Measurements from ENCODE around the gene NSG2.
A peak's percentile ranks its signal among the peaks of the same experiment; 100 is the strongest.

The NSG2 gene

DNA sequence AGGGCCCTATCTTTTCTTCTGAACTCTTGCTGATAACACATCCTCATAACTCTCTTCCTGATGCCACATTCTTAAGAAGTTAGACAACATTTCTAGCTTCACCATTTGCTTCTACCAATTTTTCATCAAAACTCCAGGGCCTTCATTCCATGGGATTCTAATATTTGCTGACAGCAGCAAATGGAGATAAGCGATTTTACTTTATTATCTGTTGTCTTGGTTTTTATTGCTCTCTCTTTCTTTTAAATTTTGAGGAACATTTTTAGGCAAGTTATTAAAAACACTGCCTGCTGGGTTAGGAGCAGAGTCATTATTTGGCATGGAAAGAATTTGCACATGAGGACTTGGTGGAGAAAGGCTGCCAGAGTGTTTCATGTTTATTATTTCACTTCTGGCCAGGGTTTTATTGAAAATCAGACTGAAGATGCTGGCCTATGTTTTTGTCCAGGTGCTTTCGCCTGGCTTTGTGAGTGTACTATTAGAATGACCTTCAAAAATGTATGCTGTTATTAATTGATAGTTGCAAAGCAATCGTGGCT is 27.7 kb downstream of the NSG2 start:
- 0 out of 2 replicates have a peak, but pooled peaks cover 3% of the 10 kb centered on the region for H3K27me3 ChIP-seq (ENCODE audit: low read depth)
- in situ Hi-C loops (cut with MboI; ENCODE audit: low sequenced_read_pairs): no loop called here
- no peak overlapping the region for H3K4me3 ChIP-seq
- no peaks in the 10 kb centered on the region for H3K9me3 ChIP-seq
- no peaks in the 10 kb centered on the region for H3K4me1 ChIP-seq
- no peak for DNase-seq (ENCODE audit: low spot score in 2 of 2)
- no peaks in the 10 kb centered on the region for H3K36me3 ChIP-seq (replicated peaks)

DNA sequence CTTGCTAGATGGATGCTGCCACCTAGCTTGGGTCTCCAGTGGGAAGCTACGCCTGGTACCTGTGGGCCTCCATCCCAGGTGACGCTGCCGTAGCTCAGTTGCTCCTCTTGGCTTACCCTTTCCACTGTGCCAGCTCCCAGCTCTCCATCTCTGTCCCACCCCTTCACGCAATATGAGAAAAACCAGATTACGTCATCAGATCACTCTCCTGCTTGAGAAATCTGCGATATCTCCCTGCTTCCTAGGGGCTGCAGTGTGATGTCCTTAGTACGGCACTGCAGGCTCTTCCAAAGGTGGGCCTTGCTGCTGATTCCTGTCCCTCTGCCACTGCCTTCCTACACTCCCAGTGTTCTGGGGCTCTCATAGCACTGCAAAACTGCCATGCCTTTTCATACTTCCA is 28.9 kb downstream of the NSG2 start:
- in situ Hi-C loops (cut with MboI; ENCODE audit: low sequenced_read_pairs): no loop called here
- H3K9me3 ChIP-seq: no peaks in the 10 kb centered on the region
- 0 out of 2 replicates have a peak, but pooled peaks cover 3% of the 10 kb centered on the region for H3K27me3 ChIP-seq (ENCODE audit: low read depth)
- DNase-seq (ENCODE audit: low spot score in 2 of 2): no peak
- no peaks in the 10 kb centered on the region for H3K4me1 ChIP-seq
- H3K4me3 ChIP-seq: no peak overlapping the region
- no peaks in the 10 kb centered on the region for H3K36me3 ChIP-seq (replicated peaks)

DNA sequence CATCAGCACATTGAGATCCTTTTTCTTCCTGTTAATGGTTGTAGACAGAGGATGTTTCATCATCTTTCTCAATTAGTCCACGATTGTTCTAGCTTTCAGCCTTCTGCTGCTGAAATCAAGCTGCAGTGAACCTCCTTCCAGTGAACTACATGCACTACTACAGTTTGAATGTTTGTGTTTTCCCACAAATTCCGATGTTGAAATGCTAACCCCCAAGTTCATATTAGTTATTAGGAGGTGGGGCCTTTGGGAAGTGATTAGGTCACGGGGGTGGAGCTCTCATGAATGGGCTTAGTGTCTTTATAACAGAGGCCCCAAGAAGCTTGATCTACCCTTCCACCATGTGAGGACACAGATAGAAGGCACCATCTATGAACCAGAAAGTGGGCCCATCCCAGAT is 32.9 kb downstream of the NSG2 start:
- H3K4me1 ChIP-seq: no peaks in the 10 kb centered on the region
- no peaks in the 10 kb centered on the region for H3K36me3 ChIP-seq (replicated peaks)
- in situ Hi-C loops (cut with MboI; ENCODE audit: low sequenced_read_pairs): no loop called here
- no peaks in the 10 kb centered on the region for H3K27me3 ChIP-seq (ENCODE audit: low read depth)
- H3K4me3 ChIP-seq: no peak overlapping the region
- H3K9me3 ChIP-seq: no peaks in the 10 kb centered on the region
- no peak for DNase-seq (ENCODE audit: low spot score in 2 of 2)

GRCh38 chr5:174082286-174082685 is 36.8 kb downstream of the NSG2 start:
- in situ Hi-C loops (cut with MboI; ENCODE audit: low sequenced_read_pairs): no loop called here
- DNase-seq (ENCODE audit: low spot score in 2 of 2): no peak
- H3K27me3 ChIP-seq (ENCODE audit: low read depth): no peaks in the 10 kb centered on the region

DNA sequence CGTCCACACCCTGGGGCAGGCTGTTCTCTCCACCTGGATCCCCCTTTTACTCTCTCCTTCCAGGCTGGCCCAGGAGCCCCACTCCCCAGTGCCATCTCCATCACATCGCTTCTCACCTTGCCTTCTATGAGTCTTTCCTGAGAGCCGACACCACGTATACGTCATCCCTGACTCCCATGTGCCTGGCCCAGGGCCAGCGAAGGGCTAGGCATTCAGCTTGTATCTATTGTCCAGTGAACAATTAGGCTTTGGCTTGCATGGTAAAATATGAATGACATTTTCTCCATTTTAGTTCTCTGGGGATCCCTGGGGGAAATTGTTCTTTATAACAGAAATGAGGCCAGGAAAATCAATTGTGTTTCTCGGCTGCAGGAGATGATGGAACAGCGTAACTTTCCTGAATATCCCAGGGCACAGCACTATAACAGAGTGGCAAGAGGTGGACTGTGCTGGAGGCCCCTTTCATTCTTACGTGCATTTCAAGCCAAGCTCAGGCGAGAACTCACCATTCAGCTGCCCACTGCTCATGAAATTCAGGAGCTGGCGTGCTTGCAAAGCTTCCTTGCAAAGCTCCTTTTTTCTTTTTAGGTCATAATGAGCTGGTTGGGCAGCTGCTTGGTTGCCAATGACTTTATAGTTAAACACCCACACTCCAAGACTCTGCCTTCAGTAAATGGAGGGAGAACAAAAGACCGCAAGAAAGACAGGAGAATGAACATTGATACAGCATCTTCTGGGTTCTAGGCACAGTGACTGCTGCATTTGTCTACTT is 37.7 kb downstream of the NSG2 start:
- no peak overlapping the region for H3K4me3 ChIP-seq
- H3K36me3 ChIP-seq (replicated peaks): no peaks in the 10 kb centered on the region
- DNase-seq (ENCODE audit: low spot score in 2 of 2): peak; percentile 7 to 37
- H3K27me3 ChIP-seq (ENCODE audit: low read depth): no peaks in the 10 kb centered on the region
- in situ Hi-C loops (cut with MboI; ENCODE audit: low sequenced_read_pairs): no loop called here
- H3K4me1 ChIP-seq: no peaks in the 10 kb centered on the region
- H3K9me3 ChIP-seq: no peaks in the 10 kb centered on the region

More at GRCh38 chr5:174082286-174082685, 36.8 kb downstream of the NSG2 start:
- H3K4me1 ChIP-seq: no peaks in the 10 kb centered on the region
- H3K4me3 ChIP-seq: no peak overlapping the region
- no peaks in the 10 kb centered on the region for H3K9me3 ChIP-seq
- no peaks in the 10 kb centered on the region for H3K36me3 ChIP-seq (replicated peaks)

DNA sequence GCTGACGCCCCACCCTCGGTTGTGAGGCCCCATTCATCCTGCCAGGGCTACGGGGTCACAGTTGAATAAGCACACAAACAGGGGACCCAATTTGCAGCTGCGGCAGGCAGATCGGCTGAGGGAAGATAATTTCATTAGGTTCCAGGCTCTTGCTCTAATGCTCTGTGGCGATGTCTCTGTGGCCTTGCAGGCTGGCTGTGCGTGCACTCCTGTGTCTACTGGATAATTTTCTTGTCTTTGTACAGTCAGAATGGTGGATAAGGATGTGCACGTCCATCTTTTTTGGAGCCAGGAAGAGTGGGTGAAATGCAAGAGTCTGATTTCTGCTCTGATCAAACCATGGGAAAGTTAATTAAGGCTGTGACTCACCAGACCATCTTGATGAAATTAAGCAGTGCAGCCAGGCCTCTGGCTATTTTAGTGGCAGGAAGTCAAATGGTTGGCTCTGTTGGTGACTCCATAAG is 39.2 kb downstream of the NSG2 start:
- Histone ChIP-seq H3K36me3 (replicated peaks) (no peaks in the 10 kb centered on the region), H3K9me3 (no peaks in the 10 kb centered on the region), H3K4me1 (no peaks in the 10 kb centered on the region), H3K4me3 (no peak overlapping the region), H3K27me3 (ENCODE audit: low read depth) (no peaks in the 10 kb centered on the region)
- no peak for DNase-seq (ENCODE audit: low spot score in 2 of 2)
- in situ Hi-C loops (cut with MboI; ENCODE audit: low sequenced_read_pairs): no loop called here

- no peak for DNase-seq (ENCODE audit: low spot score in 2 of 2)
- in situ Hi-C loops (cut with MboI; ENCODE audit: low sequenced_read_pairs): no loop called here
- Histone ChIP-seq H3K27me3 (ENCODE audit: low read depth) (no peaks in the 10 kb centered on the region), H3K36me3 (replicated peaks) (no peaks in the 10 kb centered on the region), H3K9me3 (no peaks in the 10 kb centered on the region), H3K4me1 (no peaks in the 10 kb centered on the region), H3K4me3 (no peak overlapping the region)
Observed at GRCh38 chr5:174086751-174087150, 41.2 kb downstream of the NSG2 start.

GRCh38 chr5:174087783-174088182 is 42.3 kb downstream of the NSG2 start:
- Histone ChIP-seq H3K4me1 (no peaks in the 10 kb centered on the region), H3K36me3 (replicated peaks) (no peaks in the 10 kb centered on the region), H3K4me3 (no peak overlapping the region), H3K9me3 (no peaks in the 10 kb centered on the region), H3K27me3 (ENCODE audit: low read depth) (no peaks in the 10 kb centered on the region)
- no peak for DNase-seq (ENCODE audit: low spot score in 2 of 2)
- in situ Hi-C loops (cut with MboI; ENCODE audit: low sequenced_read_pairs): no loop called here

GRCh38 chr5:174090129-174090528 is 44.6 kb downstream of the NSG2 start:
- Histone ChIP-seq H3K27me3 (ENCODE audit: low read depth) (no peaks in the 10 kb centered on the region), H3K4me1 (no peaks in the 10 kb centered on the region), H3K36me3 (replicated peaks) (no peaks in the 10 kb centered on the region), H3K9me3 (no peaks in the 10 kb centered on the region), H3K4me3 (no peak overlapping the region)
- in situ Hi-C loops (cut with MboI; ENCODE audit: low sequenced_read_pairs): no loop called here
- no peak for DNase-seq (ENCODE audit: low spot score in 2 of 2)

DNA sequence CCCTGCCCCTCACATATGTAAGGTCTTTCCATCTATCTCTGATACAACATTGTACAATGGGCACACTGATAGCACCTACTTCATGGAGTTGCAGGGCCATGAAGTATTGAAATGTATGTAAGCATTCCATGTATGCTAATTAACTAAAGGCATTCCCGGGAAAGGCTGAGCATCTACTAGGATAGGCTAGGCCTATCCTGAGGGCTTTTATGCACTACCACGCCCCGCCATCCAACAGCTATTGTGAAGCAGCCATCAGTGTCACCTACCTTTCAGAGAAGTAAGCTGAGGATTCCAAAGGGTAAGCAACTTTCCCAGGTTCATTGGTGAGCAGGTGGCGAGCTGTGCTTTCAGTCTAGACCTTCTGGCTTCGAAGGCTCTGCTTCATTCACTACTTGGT is 47.6 kb downstream of the NSG2 start:
- Histone ChIP-seq H3K27me3 (ENCODE audit: low read depth) (no peaks in the 10 kb centered on the region), H3K36me3 (replicated peaks) (no peaks in the 10 kb centered on the region), H3K4me3 (no peak overlapping the region), H3K4me1 (no peaks in the 10 kb centered on the region), H3K9me3 (no peaks in the 10 kb centered on the region)
- no peak for DNase-seq (ENCODE audit: low spot score in 2 of 2)
- in situ Hi-C loops (cut with MboI; ENCODE audit: low sequenced_read_pairs): no loop called here

DNA sequence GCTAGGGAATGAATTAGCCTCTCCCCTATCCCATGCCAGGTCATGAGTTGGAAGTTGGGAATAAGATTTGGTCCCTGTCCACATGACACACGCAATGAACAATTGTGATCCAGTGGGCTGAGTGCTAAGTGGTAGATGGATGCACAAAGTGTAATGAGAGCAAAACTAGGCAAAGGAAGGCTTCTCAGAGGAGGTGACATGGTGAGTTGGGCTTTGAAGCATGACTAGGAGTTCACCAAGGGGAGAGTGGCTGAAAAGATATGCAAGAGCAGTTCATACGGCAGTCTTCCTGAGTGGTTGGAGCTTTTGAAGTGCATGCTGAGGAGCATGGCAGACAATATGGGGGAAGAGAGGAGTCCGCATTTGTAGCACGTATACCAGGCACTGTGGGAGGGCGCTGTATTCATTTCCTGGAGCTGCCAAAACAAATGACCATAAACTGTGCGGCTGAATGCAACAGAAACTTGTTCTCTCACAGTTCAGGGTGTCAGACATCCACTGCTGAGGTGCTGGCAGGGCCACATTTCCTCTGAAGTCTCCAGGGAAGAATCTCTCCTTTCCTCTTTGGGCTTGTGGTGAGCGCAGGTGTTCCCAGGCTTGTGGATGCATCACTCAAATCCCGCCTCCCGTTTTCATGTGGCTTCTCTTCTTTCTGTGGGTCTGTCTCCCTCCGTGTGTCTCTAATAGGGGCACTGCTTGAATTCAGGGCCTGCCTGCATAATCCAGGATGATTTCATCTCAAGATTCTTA is 49.5 kb downstream of the NSG2 start:
- no peaks in the 10 kb centered on the region for H3K9me3 ChIP-seq
- no peak overlapping the region for H3K4me3 ChIP-seq
- no peaks in the 10 kb centered on the region for H3K4me1 ChIP-seq
- DNase-seq (ENCODE audit: low spot score in 2 of 2): no peak
- H3K36me3 ChIP-seq (replicated peaks): no peaks in the 10 kb centered on the region
- in situ Hi-C loops (cut with MboI; ENCODE audit: low sequenced_read_pairs): no loop called here
- H3K27me3 ChIP-seq (ENCODE audit: low read depth): no peaks in the 10 kb centered on the region

GRCh38 chr5:174096619-174097018 is 51.1 kb downstream of the NSG2 start:
- DNase-seq (ENCODE audit: low spot score in 2 of 2): no peak
- Histone ChIP-seq H3K36me3 (replicated peaks) (no peaks in the 10 kb centered on the region), H3K4me1 (no peaks in the 10 kb centered on the region), H3K27me3 (ENCODE audit: low read depth) (no peaks in the 10 kb centered on the region), H3K4me3 (no peak overlapping the region), H3K9me3 (no peaks in the 10 kb centered on the region)
- in situ Hi-C loops (cut with MboI; ENCODE audit: low sequenced_read_pairs): no loop called here

DNA sequence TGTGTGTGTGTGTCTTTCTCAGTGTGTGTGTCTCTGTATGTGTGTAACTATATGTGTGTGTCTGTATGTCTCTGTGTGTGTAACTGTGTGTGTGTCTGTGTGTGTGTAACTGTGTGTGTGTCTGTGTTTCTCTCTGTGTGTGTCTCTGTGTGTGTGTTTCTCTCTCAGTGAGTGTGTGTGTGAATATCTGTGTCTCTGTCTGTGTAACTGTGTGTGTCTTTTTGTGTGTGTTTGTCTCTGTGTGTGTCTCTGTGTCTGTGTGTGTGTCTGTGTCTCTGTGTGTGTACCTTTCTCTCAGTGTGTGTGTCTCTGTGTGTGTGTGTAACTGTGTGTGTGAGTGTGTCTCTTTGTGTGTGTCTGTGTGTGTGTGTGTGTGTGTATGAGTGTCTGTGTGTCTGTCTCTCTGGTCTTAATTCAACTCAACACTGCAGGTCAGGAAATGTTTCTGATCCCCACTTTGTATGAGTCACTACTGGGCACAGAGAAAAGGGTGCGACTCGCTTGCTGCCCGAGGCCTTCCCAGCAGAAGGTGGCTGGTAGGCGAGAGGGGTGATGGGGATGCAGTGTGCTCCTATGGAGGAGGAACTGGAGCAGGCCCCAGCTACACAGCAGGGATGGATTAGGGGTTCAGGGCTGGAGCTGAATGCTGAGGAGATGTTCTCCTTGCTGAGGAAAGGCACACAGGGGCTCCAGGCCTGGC is 52.1 kb downstream of the NSG2 start:
- H3K27me3 ChIP-seq (ENCODE audit: low read depth): no peaks in the 10 kb centered on the region
- H3K4me1 ChIP-seq: no peaks in the 10 kb centered on the region
- in situ Hi-C loops (cut with MboI; ENCODE audit: low sequenced_read_pairs): no loop called here
- H3K9me3 ChIP-seq: no peaks in the 10 kb centered on the region
- no peaks in the 10 kb centered on the region for H3K36me3 ChIP-seq (replicated peaks)
- H3K4me3 ChIP-seq: no peak overlapping the region
- no peak for DNase-seq (ENCODE audit: low spot score in 2 of 2)

GRCh38 chr5:174098694-174099093 is 53.2 kb downstream of the NSG2 start:
- in situ Hi-C loops (cut with MboI; ENCODE audit: low sequenced_read_pairs): no loop called here
- Histone ChIP-seq H3K27me3 (ENCODE audit: low read depth) (no peaks in the 10 kb centered on the region), H3K36me3 (replicated peaks) (no peaks in the 10 kb centered on the region), H3K9me3 (no peaks in the 10 kb centered on the region), H3K4me3 (no peak overlapping the region), H3K4me1 (no peaks in the 10 kb centered on the region)
- DNase-seq (ENCODE audit: low spot score in 2 of 2): no peak

Data from HAP-1 (cell line).